Fibroblast of mammary gland (primary cell): ENCODE data around the gene COBLL1.
"Not testable (repeated sequence)": the region's sequence is repeated elsewhere in the genome, so short reads cannot be mapped to it uniquely, and the experiment has no call there.

ENCODE experiments used
- DNase-seq: peaks from one replicate; pipeline ENCODE4 v3.0.0-alpha.2; 2010; ENCODE audit warnings: low read depth
- H3K4me3 ChIP-seq: 2 replicates; pipeline ENCODE4 v1.5.1; 2011; ENCODE audit warnings: low read depth, mild to moderate bottlenecking, low read length, moderate library complexity; ENCODE audit not compliant: control insufficient read depth
- CTCF ChIP-seq: conservative IDR thresholded peaks from 2 replicates; pipeline ENCODE4 v1.5.1; 2011; ENCODE audit warnings: low read depth, low read length, inconsistent platforms; ENCODE audit not compliant: control insufficient read depth, insufficient read depth

COBLL1 gene

DNA sequence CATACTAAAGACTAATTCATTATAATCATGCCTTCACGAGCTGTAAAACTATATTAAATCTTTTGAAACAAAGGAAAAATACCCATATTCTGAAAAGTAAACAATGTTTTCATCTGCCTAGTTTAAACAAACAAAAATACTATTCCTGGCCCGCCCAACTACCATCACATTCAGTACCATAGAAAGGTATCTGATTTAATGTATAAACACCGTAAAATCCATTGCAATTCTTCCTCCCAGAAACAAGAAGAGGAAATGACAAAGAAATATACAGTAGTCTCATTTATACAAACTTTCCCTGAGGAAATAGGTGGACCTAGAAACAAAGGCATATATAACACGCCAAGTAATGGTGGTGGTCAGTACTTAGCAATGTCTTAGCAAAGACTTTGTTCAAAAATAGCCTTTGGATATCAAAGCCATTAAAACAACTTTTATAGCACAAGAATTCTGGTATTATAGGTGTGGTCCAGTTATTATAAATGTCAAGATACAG lies 71.2 kb downstream of the COBLL1 start:
- no peak for TF ChIP-seq CTCF
- H3K4me3 ChIP-seq: no peak overlapping the region
- no peak for DNase-seq

DNA sequence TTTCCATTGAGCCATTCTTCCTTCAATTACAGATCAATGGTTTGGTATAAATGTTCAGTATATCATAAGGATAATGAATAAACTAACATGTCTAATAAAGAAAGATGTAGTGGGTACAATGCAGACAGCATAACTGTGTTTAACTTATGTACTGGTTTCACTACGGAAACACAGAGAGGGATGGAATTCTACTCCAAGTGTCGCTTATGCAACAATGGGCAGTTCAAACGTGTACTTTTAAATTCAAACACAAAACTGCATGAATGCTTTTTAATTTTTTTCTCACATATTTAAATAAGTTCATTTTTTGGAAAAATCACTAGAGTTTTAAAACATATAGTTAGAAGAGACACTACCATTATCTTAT lies 74.7 kb downstream of the COBLL1 start:
- H3K4me3 ChIP-seq: no peak overlapping the region
- TF ChIP-seq CTCF: no peak
- DNase-seq: no peak

DNA sequence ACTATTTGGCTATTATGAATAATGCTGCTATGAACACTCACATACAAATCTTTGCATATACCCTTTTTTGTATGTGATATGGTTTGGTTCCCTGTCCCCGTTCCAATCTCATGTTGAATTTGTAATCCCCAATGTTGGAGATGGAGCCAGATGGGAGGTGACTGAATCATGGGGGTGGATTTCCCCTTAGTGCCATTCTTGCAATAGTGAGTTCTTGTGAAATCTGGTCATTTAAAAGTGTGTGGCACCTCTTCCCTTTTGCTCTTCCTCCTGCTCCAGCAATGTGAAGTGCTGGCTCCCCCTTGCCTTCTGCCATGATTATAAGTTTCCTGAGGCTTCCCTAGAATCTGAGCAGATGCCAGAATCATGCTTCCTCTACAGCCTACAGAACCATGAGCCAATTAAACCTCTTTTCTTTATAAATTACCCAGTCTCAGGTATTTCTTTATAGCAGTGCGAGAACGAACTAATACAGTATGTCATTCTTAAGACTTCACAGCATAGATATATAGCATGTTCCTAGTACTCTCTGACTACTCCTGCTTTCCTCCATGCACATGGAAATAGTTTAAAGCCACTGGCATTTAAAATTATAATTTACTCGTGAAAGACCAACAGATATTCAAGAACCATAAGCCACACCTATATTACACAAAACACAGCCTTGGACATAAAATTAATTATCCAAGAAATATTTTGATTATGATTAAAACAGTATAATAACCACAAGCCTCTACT lies 75.2 kb downstream of the COBLL1 start:
- no peak for DNase-seq
- no peak for TF ChIP-seq CTCF
- no peak overlapping the region for H3K4me3 ChIP-seq

DNA sequence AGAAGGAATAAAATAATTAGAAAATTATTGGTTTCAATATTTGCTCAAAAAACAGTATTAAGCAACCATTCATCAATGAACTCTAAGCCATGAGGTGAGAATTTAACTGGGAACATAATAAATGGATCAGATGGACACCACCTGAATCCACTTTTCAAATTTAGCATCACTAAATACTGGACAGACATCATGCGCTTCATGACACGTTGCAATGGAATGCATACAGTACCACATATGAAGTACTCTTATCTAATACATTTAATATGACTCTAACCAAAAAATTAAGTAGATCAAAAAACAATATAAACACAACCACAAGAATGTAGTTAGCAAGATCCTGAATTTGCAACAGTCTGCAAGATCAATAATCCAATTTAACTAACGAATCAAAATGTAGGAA lies 76.6 kb downstream of the COBLL1 start:
- no peak overlapping the region for H3K4me3 ChIP-seq
- DNase-seq: peak; percentile 48
- no peak for TF ChIP-seq CTCF

GRCh38 chr2:164764474-164764873 lies 77.1 kb downstream of the COBLL1 start:
- TF ChIP-seq CTCF: no peak
- no peak for DNase-seq
- H3K4me3 ChIP-seq: no peak overlapping the region

- no peak for TF ChIP-seq CTCF
- H3K4me3 ChIP-seq: no peak overlapping the region
- no peak for DNase-seq
These were observed 78.2 kb downstream of the COBLL1 start for GRCh38 chr2:164763431-164763830.

DNA sequence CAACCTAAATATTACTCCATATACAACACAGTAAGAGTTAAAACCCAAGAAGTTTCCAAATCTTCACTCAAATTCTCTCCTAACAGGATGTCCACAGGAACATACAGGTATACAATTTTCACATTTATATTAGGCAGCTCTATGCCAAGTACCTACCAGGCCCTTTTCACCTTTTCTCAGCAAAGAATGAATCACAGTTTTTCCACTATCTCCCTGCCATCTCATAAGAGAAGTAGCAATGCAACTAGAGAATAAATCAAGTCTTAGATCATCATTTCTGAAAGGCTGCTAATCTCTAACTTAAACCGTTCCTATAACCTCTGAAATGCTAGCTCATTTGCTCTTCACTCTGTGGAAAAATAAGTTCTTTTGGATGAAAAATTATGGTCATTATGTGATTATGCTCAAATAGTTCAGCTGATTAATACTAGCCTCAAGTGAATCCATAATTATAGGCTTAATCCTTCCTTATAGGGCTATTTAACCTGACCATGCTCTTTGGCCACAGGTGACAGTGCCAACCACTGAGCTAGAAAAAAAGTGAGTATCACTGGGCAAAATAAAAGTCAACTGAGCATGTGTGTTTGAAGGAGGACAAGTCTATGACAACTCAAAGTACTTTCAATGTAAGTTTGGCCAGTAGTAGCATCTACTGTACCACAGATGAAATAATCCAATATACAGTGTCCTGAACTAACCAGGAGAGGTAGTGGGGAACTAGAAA lies 79.7 kb downstream of the COBLL1 start:
- DNase-seq: no peak
- TF ChIP-seq CTCF: no peak

GRCh38 chr2:164761201-164761600 lies 80.4 kb downstream of the COBLL1 start:
- not testable (repeated sequence) for DNase-seq, H3K4me3 ChIP-seq

More for the DNA sequence above, 79.7 kb downstream of the COBLL1 start:
- no peak overlapping the region for H3K4me3 ChIP-seq
